ENCODE measurements around the gene NTM.

NTM gene

GRCh38 chr11:132301465-132301864 lies 931.0 kb downstream of the NTM start:
- no peak for TF ChIP-seq CTCF (conservative IDR thresholded peaks at IDR 0.05; ENCODE audit: low read depth, low read length)
- H3K4me3 ChIP-seq (ENCODE audit: low read length) = no peak overlapping the region
- no peak for DNase-seq (ENCODE audit: low read depth)

- H3K4me3 ChIP-seq (ENCODE audit: low read length) = no peak overlapping the region
- no peak for TF ChIP-seq CTCF (conservative IDR thresholded peaks at IDR 0.05; ENCODE audit: low read depth, low read length)
- no peak for DNase-seq (ENCODE audit: low read depth)
These were observed 931.5 kb downstream of the NTM start for GRCh38 chr11:132301900-132302299.

- no peak overlapping the region for H3K4me3 ChIP-seq (ENCODE audit: low read length)
- no peak for DNase-seq (ENCODE audit: low read depth)
- no peak for TF ChIP-seq CTCF (conservative IDR thresholded peaks at IDR 0.05; ENCODE audit: low read depth, low read length)
These were observed 937.0 kb downstream of the NTM start for GRCh38 chr11:132307309-132308020.

GRCh38 chr11:132310390-132311375 lies 940.3 kb downstream of the NTM start:
- H3K4me3 ChIP-seq (ENCODE audit: low read length) = no peak overlapping the region
- no peak for TF ChIP-seq CTCF (conservative IDR thresholded peaks at IDR 0.05; ENCODE audit: low read depth, low read length)
- no peak for DNase-seq (ENCODE audit: low read depth)

- TF ChIP-seq CTCF (conservative IDR thresholded peaks at IDR 0.05; ENCODE audit: low read depth, low read length) = no peak
- DNase-seq (ENCODE audit: low read depth) = no peak
These were observed 941.3 kb downstream of the NTM start for GRCh38 chr11:132311703-132312102.

GRCh38 chr11:132312161-132312560 lies 941.7 kb downstream of the NTM start:
- peak; percentile 33 for DNase-seq (ENCODE audit: low read depth)
- no peak overlapping the region for H3K4me3 ChIP-seq (ENCODE audit: low read length)
- TF ChIP-seq CTCF (conservative IDR thresholded peaks at IDR 0.05; ENCODE audit: low read depth, low read length) = no peak

More at GRCh38 chr11:132311703-132312102, 941.3 kb downstream of the NTM start:
- no peak overlapping the region for H3K4me3 ChIP-seq (ENCODE audit: low read length)
